Effector memory CD8-positive, alpha-beta T cell (primary cell): ENCODE data around the gene LINGO4.

Source experiments
- ATAC-seq: fragments of 150-1000 bp; cut with Tn5 transposase; replicated peaks from 2 replicates; pipeline ENCODE4 v1.10.0; 2021; ENCODE audit warnings: mild to moderate bottlenecking, moderate library complexity
- DNase-seq, 3 experiments: peaks; one replicate each; pipeline ENCODE4 v3.0.0; 2021
- H3K27ac Mint-ChIP-seq, 2 donors: one replicate each; pipeline ENCODE4 v1.8.0; 2022; ENCODE audit warnings: mild to moderate bottlenecking in 2 of 2, mixed read lengths in 2 of 2, moderate library complexity in 2 of 2
- H3K27me3 Mint-ChIP-seq, 2 donors: one replicate each; pipeline ENCODE4 v1.8.0; 2022; ENCODE audit warnings: mixed read lengths in 2 of 2
- H3K36me3 Mint-ChIP-seq: one replicate; pipeline ENCODE4 v1.8.0; 2022; ENCODE audit warnings: mild to moderate bottlenecking, moderate library complexity, mixed read lengths; ENCODE audit not compliant: insufficient read depth
- H3K4me1 Mint-ChIP-seq, 2 donors: one replicate each; pipeline ENCODE4 v1.8.0; 2022; ENCODE audit warnings: low read depth in 2 of 2, mixed read lengths in 2 of 2
- H3K4me3 Mint-ChIP-seq, 2 donors: one replicate each; pipeline ENCODE4 v1.8.0; 2022; ENCODE audit warnings: mild to moderate bottlenecking in 2 of 2, mixed read lengths in 2 of 2, moderate library complexity in 2 of 2
- H3K9me3 Mint-ChIP-seq, 2 donors: one replicate each; pipeline ENCODE4 v1.8.0; 2022; ENCODE audit warnings: mixed read lengths in 2 of 2

LINGO4 gene

DNA sequence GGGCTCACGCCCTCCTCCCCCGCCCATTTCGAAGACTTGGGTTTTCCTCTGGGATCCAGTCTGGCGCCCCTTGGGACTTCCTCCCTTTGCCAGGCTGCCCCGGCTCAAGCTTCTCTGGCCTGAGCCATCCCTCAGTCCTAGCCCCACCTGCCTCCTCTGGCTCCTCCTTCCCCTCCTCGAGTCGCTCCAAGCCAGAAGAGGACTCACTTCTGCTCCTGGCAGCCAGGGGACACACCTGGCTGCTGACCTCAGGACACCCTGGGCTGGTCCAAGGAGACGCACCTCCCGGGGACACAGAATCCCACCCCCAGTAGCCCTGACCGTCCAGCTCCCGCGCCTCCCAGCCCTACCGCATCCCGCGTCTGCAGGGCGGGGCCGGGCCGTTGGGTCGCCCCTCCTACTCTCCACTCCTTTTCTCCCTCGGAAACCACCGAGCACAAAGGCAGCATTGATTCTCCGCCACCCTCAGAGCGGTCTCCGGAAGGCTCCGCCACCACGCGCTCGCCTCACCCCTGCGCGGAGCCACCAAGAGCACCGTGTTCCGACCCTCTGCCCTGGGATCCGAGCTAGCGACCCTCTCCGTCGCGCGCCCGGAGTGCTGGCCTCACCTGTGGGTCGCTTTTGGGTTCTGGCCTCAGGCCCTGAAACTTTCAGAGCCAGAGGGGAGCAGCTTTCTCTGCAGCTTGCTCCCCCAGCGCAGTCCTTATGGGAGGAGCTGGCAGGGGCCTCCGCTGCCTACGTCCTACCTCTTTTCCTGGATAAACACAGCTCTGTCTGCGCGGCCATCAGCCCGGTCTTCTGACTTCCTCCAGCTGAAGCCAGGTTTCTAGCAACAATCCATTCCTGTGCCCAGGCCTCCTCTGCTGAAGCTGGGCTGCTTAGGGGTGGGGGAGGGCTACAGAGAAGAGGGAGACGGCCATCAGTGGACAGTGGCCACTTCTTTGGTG is 34.5 kb upstream of the LINGO4 start, which contains the start of gene C2CD4D:
Gene C2CD4D (minus strand): TSS at position 364 of the 947 bp plus-strand sequence. CDS start 831 bp downstream, outside the sequence.
- Mint-ChIP-seq H3K27ac (peak within 1 kb of the TSS; percentile 80 to 93), H3K4me3 (peak within 1 kb of the TSS; percentile 88 to 89), H3K4me1 (peaks cover 34 to 37% of the 10 kb centered on the region in 2 donors), H3K27me3 (no peaks in the 10 kb centered on the region), H3K36me3 (peaks cover 33% of the 10 kb centered on the region), H3K9me3 (no peaks in the 10 kb centered on the region)
- ATAC-seq (peak; percentile 67), DNase-seq (peak; percentile 65 to 73 (median 66))

DNA sequence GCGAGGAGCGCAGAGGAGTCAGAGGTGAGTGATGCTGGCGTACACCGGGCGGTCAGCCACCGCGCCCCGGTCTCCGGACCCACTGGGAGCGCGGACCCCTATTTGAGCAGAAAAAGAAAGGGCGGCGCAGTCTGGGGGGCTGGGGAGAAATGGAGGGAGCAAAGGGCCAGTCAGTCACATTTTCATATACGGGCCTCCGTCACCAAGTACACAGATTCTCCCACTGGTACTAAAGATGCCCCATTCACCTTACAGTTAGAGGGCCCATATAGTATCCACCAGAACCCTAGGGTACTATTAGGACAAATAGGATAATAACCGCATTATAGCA is 33.8 kb upstream of the LINGO4 start:
- no peaks in the 10 kb centered on the region for H3K9me3 Mint-ChIP-seq
- peaks cover 33% of the 10 kb centered on the region for H3K36me3 Mint-ChIP-seq
- H3K4me1 Mint-ChIP-seq = peaks cover 34 to 43% of the 10 kb centered on the region in 2 donors
- H3K27ac Mint-ChIP-seq = peak overlapping the region; percentile 80 to 93
- ATAC-seq (no peak), DNase-seq (no peak)
- H3K4me3 Mint-ChIP-seq = peak overlapping the region; percentile 88 to 89
- no peaks in the 10 kb centered on the region for H3K27me3 Mint-ChIP-seq

DNA sequence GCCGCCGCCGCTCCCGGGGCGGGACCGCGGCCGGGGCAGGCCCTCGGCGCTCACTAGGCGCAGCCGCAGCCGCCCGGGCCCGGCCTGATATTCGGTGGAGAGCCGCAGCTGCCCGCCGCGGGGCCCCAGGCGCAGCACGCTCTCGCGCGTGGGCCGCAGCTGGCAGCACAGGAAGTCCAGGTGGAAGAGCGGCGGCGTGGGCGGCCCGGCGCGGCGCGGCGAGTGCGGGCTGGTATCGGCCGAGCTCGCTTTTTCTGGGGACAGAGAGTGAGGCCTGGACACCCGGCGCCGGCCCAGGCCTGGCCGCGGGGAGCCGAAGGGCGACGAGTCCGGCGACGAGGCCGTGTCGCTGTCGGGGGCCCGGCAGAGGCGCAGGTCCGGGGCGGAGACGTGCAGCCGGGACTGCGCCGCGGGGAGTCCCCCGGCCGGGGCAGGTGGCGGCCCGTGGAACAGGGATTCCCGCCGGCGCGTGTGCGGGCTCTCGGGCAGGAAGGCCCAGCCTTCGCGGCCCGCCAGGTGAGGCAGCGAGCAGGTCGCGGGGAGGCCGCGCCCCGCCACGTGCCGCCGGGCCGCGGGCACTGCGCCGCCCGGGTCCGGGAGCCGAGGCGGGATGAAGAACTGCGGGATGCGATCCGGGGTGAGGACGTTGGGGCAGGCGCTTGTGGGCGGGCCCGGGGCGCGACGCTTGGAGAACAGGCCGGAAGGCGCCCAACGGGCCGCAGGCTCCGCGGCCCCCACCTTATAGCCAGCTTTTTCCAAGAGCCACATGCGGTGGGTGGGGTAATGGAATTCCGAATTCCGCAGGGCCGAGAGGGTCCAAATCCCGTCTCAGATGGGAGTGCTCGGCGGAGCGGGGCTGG is 33.2 kb upstream of the LINGO4 start:
- peak in 2 of 3 experiments; percentile 30 to 41 for DNase-seq
- Mint-ChIP-seq H3K27me3 (no peaks in the 10 kb centered on the region), H3K27ac (peak overlapping the region; percentile 86 to 99), H3K9me3 (no peaks in the 10 kb centered on the region), H3K4me1 (peaks cover 35 to 49% of the 10 kb centered on the region in 2 donors), H3K4me3 (peak overlapping the region; percentile 89 to 98), H3K36me3 (peaks cover 34% of the 10 kb centered on the region)
- peak; percentile 38 for ATAC-seq

DNA sequence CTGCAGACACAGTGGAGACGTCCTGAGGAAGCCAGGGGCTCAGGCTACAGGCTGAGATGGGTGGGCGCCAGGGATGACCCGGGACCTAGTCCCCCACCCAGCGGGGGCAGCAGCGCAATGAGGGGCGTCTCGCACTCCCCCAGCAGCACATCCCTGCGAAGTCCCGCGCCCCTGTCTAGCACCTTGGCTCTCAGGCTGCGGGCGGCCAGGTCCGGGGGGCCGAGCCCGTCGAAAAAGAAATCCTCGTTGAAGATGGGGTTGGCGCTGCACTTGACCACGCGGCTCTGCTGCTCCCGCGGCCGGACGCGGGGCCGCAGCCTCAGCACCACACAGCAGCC is 32.6 kb upstream of the LINGO4 start:
- no peak for DNase-seq
- Mint-ChIP-seq H3K36me3 (peaks cover 36% of the 10 kb centered on the region), H3K4me1 (peaks cover 38 to 53% of the 10 kb centered on the region in 2 donors), H3K9me3 (no peaks in the 10 kb centered on the region), H3K27ac (peak overlapping the region; percentile 86 to 99), H3K27me3 (no peaks in the 10 kb centered on the region), H3K4me3 (peak overlapping the region; percentile 78 to 98)
- peak; percentile 3 for ATAC-seq

DNA sequence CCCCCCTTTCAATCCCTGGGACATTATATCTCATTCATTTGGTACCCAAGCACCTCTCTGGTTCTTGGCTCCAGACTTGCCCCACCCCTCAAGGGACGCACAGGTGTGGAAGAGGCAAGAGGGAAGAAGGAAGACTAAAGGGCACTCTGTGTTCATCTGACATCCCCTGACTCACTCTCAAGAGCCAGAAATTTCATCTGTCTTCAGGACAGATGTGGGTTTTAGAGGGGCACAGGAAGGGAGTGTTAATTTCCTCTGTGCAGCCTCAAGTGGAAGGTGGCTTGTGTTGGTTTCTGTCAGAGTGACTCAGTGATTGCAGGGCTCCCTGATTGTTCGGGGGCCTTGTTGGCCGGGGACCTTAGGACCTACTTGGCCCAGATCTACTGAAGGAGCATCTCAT is 32.0 kb upstream of the LINGO4 start:
- H3K4me1 Mint-ChIP-seq = peaks cover 38 to 60% of the 10 kb centered on the region in 2 donors
- peaks cover 36% of the 10 kb centered on the region for H3K36me3 Mint-ChIP-seq
- DNase-seq (peak in 1 of 3 experiments; percentile 28), ATAC-seq (peak; percentile 49)
- H3K9me3 Mint-ChIP-seq = no peaks in the 10 kb centered on the region
- H3K4me3 Mint-ChIP-seq = peak overlapping the region; percentile 78 to 98
- peak overlapping the region; percentile 86 to 99 for H3K27ac Mint-ChIP-seq
- H3K27me3 Mint-ChIP-seq = no peaks in the 10 kb centered on the region

DNA sequence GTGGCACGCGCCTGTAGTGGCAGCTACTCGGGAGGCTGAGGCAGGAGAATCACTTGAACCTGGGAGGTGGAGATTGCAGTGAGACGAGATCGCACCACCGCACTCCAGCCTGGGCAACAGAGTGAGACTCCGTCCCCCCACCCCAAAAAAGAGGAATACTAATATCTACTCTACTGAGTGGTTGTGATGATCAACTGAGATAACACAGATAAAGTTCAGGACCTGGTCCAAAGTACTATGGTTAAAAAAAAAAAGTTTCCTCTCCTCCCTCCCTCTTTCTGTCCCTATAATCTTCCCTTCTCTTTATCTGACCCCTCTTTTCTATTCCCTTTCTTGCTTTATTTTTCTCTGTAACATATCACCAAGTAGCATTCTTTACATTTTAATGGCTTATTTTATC is 30.4 kb upstream of the LINGO4 start:
- Mint-ChIP-seq H3K27me3 (no peaks in the 10 kb centered on the region), H3K36me3 (peaks cover 40% of the 10 kb centered on the region), H3K4me3 (peak overlapping the region in 1 of 2 donors; percentile 42), H3K27ac (peak overlapping the region in 1 of 2 donors; percentile 41), H3K9me3 (no peaks in the 10 kb centered on the region), H3K4me1 (peaks cover 46 to 70% of the 10 kb centered on the region in 2 donors)
- no peak for ATAC-seq
- DNase-seq = no peak

DNA sequence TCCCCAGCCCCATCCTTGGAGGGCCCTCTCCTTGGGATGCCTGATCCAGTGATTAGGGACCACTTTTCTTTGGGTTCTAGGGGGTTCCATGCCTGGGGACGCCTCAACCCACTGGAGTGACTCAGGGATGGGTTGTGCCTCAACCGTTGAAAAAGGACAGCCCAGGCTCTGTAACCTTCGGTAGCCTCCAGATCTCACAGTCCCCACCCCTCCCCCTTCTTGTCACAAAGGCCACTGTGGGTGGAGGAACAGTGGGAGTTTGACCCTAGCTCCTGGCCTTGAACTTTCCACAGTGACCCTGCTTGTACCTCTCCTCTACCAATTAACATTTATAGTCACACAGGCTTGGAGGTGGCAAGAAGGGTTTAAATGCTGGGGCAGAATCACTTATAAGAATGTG is 29.0 kb upstream of the LINGO4 start:
- Mint-ChIP-seq H3K27ac (peak overlapping the region in 1 of 2 donors; percentile 91), H3K4me3 (peak overlapping the region in 1 of 2 donors; percentile 89), H3K36me3 (peaks cover 37% of the 10 kb centered on the region), H3K27me3 (no peaks in the 10 kb centered on the region), H3K9me3 (no peaks in the 10 kb centered on the region), H3K4me1 (peaks cover 46 to 71% of the 10 kb centered on the region in 2 donors)
- DNase-seq (no peak), ATAC-seq (no peak)

DNA sequence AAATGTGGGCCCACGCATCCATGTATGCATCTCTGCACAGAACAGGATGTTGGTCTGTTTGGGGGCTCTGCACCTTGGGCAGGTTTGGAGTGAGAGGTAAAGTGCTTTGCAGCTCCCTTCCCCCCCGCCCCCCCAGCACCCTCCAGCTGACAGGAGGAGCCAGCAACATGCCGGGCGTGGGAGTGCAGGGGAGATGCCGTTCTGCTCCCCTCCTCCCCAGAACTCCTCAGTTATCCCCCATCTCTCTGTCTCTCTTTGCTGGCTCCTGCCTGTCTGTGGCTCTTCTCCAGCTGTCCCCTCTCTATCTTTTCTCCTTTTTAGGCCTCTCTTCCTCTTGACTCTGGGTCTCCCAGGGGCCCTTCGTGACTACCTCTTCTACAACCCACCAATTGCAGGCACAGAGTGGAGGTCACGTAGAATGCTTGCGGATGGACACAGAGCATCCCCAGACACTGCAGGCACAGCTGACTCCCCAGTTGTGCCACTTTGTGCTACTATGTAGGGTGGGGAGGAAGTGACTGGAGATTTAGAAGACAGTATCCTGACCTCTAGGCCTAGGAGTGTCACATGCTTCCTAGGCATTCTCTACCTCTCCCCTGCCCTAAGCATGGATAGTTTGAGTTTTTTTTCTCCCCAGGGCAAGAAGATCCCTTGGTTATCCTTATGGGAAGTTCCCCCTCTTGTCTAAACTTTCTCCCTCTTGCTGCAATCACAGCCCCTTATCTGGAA is 28.1 kb upstream of the LINGO4 start:
- Mint-ChIP-seq H3K36me3 (peaks cover 37% of the 10 kb centered on the region), H3K27ac (peak overlapping the region in 1 of 2 donors; percentile 91), H3K4me3 (peak overlapping the region; percentile 30 to 89), H3K27me3 (no peaks in the 10 kb centered on the region), H3K4me1 (peaks cover 52 to 78% of the 10 kb centered on the region in 2 donors), H3K9me3 (no peaks in the 10 kb centered on the region)
- ATAC-seq (no peak), DNase-seq (no peak)

DNA sequence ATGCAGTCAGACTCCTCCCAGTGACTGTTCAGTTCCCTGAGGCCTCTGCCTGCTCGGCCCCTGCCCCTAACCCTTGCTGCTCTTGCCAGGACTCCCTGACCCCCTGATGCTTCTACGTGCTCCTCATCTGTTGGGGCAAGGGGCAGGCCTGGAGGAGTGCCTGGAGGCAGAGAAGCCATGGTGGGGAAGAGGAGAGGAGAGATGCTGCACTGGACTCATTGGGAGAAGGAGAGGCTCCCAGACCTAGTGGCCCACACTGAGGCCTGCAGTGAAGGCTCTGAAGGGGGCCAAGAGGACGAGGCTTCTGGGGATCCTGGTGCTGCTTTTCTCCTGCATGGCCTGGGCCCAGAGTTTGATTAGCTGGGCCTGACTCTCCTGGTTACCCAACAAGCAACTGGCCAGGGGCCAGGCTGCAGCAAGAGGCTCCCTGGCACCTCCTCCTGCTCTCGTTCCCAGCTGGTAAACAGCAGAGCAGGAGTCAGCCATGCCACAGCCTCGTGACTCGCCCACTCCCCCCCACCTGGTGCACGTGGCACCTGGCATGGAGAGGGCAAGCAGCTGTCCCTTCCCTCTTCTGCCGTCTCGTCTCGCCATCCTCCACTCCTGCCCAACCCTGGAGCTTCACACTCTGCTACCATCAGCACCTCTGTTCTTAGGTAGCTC is 27.2 kb upstream of the LINGO4 start:
- no peaks in the 10 kb centered on the region for H3K9me3 Mint-ChIP-seq
- DNase-seq (no peak), ATAC-seq (no peak)
- H3K27me3 Mint-ChIP-seq = no peaks in the 10 kb centered on the region
- H3K36me3 Mint-ChIP-seq = peaks cover 36% of the 10 kb centered on the region
- peak overlapping the region in 1 of 2 donors; percentile 91 for H3K27ac Mint-ChIP-seq
- H3K4me3 Mint-ChIP-seq = peak overlapping the region; percentile 54 to 89
- H3K4me1 Mint-ChIP-seq = peaks cover 53 to 82% of the 10 kb centered on the region in 2 donors

DNA sequence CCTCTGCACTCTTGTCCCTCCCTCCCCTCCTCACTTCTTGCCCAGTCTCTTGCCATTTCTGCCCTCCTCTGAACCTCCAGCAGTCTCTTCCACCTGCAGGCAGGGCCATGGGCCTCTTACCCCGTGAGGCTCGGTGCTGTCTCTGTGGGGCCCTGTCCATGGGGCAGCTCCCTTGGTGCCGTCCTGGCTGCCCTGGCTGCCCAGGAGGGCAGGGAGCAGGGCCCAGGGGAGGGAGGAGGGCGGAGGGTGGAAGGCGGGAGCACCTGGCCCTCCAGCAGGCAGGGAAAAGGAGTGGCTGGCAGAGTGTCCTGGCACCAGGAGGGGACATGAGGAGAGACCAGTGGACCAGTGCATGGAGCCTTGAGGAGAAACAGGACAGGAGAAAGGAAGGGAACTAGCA is 26.4 kb upstream of the LINGO4 start, which contains the start of gene RORC:
Gene RORC (minus strand): TSS at position 198 of the 400 bp plus-strand sequence. CDS start 38 bp downstream, at position 160.
- DNase-seq (no peak), ATAC-seq (no peak)
- H3K36me3 Mint-ChIP-seq = peaks cover 28% of the 10 kb centered on the region
- H3K4me1 Mint-ChIP-seq = peaks cover 45 to 76% of the 10 kb centered on the region in 2 donors
- no peaks in the 10 kb centered on the region for H3K9me3 Mint-ChIP-seq
- H3K27ac Mint-ChIP-seq = peak within 1 kb of the TSS; percentile 83 to 91
- H3K4me3 Mint-ChIP-seq = peak within 1 kb of the TSS; percentile 63 to 89
- H3K27me3 Mint-ChIP-seq = no peaks in the 10 kb centered on the region

DNA sequence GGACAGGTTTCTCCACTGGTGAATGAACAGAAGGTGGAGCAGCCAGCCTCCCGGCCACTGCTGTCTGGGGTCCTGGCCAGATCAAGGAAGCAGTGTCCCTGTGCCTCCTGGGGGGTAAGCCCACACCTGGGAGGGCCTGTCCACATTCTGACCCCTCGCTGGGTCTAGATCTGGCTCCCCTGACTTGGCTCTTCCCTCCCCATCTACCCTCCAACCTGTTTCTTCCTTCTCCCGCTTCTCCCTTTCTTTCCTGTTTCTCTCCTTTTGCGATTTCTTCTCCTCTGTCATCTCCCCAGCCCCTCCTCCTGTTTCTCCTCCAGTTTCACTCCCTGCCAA is 26.0 kb upstream of the LINGO4 start:
- DNase-seq = no peak
- Mint-ChIP-seq H3K4me1 (peaks cover 42 to 76% of the 10 kb centered on the region in 2 donors), H3K9me3 (no peaks in the 10 kb centered on the region), H3K27me3 (no peaks in the 10 kb centered on the region), H3K27ac (peak overlapping the region; percentile 83 to 91), H3K4me3 (peak overlapping the region; percentile 63 to 89), H3K36me3 (peaks cover 27% of the 10 kb centered on the region)
- ATAC-seq = no peak

DNA sequence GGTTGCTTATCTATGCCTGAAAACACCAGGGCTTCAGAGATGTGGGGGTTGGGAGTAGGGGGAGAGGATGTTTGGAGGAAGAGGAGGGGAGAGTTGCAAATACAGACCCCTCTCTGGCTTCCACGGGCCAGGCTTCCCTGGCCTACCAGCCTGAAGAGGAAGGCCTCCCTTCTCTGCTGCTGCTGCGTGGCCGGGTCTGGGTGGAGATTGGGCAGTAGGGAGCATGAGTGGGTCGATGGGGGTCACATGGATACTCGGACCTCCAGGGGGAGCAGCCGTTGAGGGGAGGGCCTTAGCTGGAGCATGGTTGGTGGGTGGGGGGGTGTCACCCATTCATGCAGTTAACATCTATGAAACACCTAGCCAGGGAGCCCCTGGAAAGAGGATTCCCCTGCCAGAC is 24.8 kb upstream of the LINGO4 start:
- DNase-seq (no peak), ATAC-seq (no peak)
- Mint-ChIP-seq H3K9me3 (no peaks in the 10 kb centered on the region), H3K27ac (peak overlapping the region; percentile 84 to 91), H3K4me1 (peaks cover 46 to 77% of the 10 kb centered on the region in 2 donors), H3K36me3 (peaks cover 30% of the 10 kb centered on the region), H3K27me3 (no peaks in the 10 kb centered on the region), H3K4me3 (peak overlapping the region; percentile 78 to 89)
